K562 (cell line): ENCODE results near the gene PEX3. TPM values are rescaled to one million over a fixed set of nuclear protein-coding genes. Genes with fewer than 3 reads are reported as not detected.

Experiments
- ATAC-seq: fragments of 200-7000 bp; cut with Tn5 transposase; 3 replicates; pipeline ENCODE4 v1.9.1; 2020; ENCODE audit warnings: moderate library complexity
- BruUV-seq: library from RNA; stranded (reverse); fragments of 400-500 nt; replicated peaks from 2 replicates; lab custom pipeline; 2021; lab: Mats Ljungman, UMichigan
- CTCF ChIA-PET: fragments of 300-600 bp; formaldehyde crosslinking; extraction: SDS; loops from one replicate; lab custom pipeline; 2021; ENCODE audit warnings: low intra/inter-chr PET ratio; lab: Yijun Ruan, JAX
- POLR2A ChIA-PET: fragments of 300-600, 350-650 bp; sonication (Branson Sonifier 250); formaldehyde crosslinking; extraction: SDS; loops from one replicate; lab custom pipeline; 2021; ENCODE audit warnings: antibody characterized with exemption, inconsistent platforms; lab: Yijun Ruan, JAX
- DNase-seq, 4 experiments: peaks; one replicate each; pipeline versions ENCODE4 v3.0.0 to v3.0.0-alpha.2; 2011 to 2018; ENCODE audit warnings: low spot score in 3 of 4, mixed read lengths in 3 of 4; ENCODE audit errors: extremely low read depth in 1 of 4
- FAIRE-seq: peaks from 2 replicates; lab custom pipeline; 2011; peaks lifted over from hg19 to GRCh38; lab: Jason Lieb, UNC
- H2AFZ ChIP-seq: 2 replicates; pipeline ENCODE4 v1.6.0; 2011; ENCODE audit warnings: low read depth, low read length, control low read depth, inconsistent platforms
- H3K27ac ChIP-seq: fragments of 200-600 bp; 3 replicates; pipeline ENCODE4 v1.8.0; 2011; ENCODE audit warnings: low read depth, mild to moderate bottlenecking, control low read depth, inconsistent platforms, low read length, moderate library complexity, mixed read lengths; ENCODE audit errors: extremely low read depth
- H3K27me3 ChIP-seq, 2 experiments: fragments of 300-600 bp in 1 of 2; 2 replicates in 1 of 2; 3 replicates in 1 of 2; pipeline versions ENCODE4 v1.6.0 to v1.8.0; 2011; ENCODE audit warnings: inconsistent platforms in 2 of 2, low read length in 2 of 2, mild to moderate bottlenecking in 1 of 2, mixed read lengths in 1 of 2, moderate library complexity in 1 of 2; ENCODE audit not compliant: control insufficient read depth in 2 of 2, insufficient read depth in 2 of 2
- H3K36me3 ChIP-seq: fragments of 300-600 bp; 3 replicates; pipeline ENCODE4 v1.8.0; 2011; ENCODE audit warnings: mild to moderate bottlenecking, low read length, inconsistent platforms; ENCODE audit not compliant: control insufficient read depth, insufficient read depth
- H3K4me1 ChIP-seq, 2 experiments: fragments of 200-600 bp in 1 of 2; replicated peaks in 1 of 2; 2 replicates in 1 of 2; 3 replicates in 1 of 2; pipeline versions ENCODE4 v1.5.1 to v1.8.0; 2011; ENCODE audit warnings: inconsistent platforms in 2 of 2, low read length in 2 of 2, mild to moderate bottlenecking in 1 of 2, mixed read lengths in 1 of 2, moderate library complexity in 1 of 2; ENCODE audit not compliant: control insufficient read depth in 2 of 2, insufficient read depth in 2 of 2
- H3K4me2 ChIP-seq: 2 replicates; pipeline ENCODE4 v1.6.1; 2011; ENCODE audit warnings: low read length, control low read depth, inconsistent platforms, mixed read lengths; ENCODE audit not compliant: insufficient read depth
- H3K4me3 ChIP-seq: fragments of 200-600 bp; sonication (generic), shearing (Covaris generic); 2 replicates; pipeline ENCODE4 v1.5.1; 2016; ENCODE audit warnings: control low read depth, inconsistent platforms
- H3K79me2 ChIP-seq: fragments of 200-600 bp; 3 replicates; pipeline ENCODE4 v1.8.0; 2011; ENCODE audit warnings: low read length, inconsistent platforms; ENCODE audit not compliant: control insufficient read depth, insufficient read depth
- H3K9ac ChIP-seq, 2 experiments: 2 replicates each; pipeline versions ENCODE4 v1.6.0 to v1.6.1; 2011; ENCODE audit warnings: low read depth in 2 of 2, low read length in 2 of 2, control low read depth in 1 of 2, inconsistent platforms in 1 of 2, mild to moderate bottlenecking in 1 of 2, mixed read lengths in 1 of 2; ENCODE audit not compliant: insufficient read depth in 1 of 2
- H3K9me1 ChIP-seq: one replicate; pipeline ENCODE4 v1.6.0; 2011; ENCODE audit warnings: inconsistent platforms, mild to moderate bottlenecking, low read length, moderate library complexity; ENCODE audit not compliant: control insufficient read depth, insufficient read depth
- H3K9me3 ChIP-seq: replicated peaks from 2 replicates; pipeline ENCODE4 v1.5.1; 2011; ENCODE audit warnings: low read depth, low read length, inconsistent platforms; ENCODE audit not compliant: control insufficient read depth, insufficient read depth
- H4K20me1 ChIP-seq: replicated peaks from 2 replicates; pipeline ENCODE4 v1.6.1; 2011; ENCODE audit warnings: low read length, inconsistent platforms, mixed read lengths; ENCODE audit not compliant: control insufficient read depth, insufficient read depth
- CBFA2T3 ChIP-seq: fragments of 450-650 bp; IDR thresholded peaks from 2 replicates; pipeline ENCODE4 v1.6.1; 2017
- DPF2 ChIP-seq: fragments of 450-650 bp; IDR thresholded peaks from 2 replicates; pipeline ENCODE4 v1.6.1; 2016
- FOSL1 ChIP-seq: fragments of 200-800 bp; sonication (Bioruptor generic); conservative IDR thresholded peaks from 2 replicates; pipeline ENCODE4 v1.6.1; 2016; ENCODE audit warnings: missing genetic modification characterization, missing compliant biosample characterization
- ID3 ChIP-seq, 2 experiments: fragments of 250-450 bp in 1 of 2; fragments of 450-650 bp in 1 of 2; sonication (Bioruptor Pico) in 1 of 2; IDR thresholded peaks; 2 replicates each; pipeline versions ENCODE4 v1.6.1 to v1.8.0; 2016 to 2021; ENCODE audit warnings: mild to moderate bottlenecking in 2 of 2, moderate library complexity in 2 of 2, missing compliant biosample characterization in 1 of 2, missing genetic modification characterization in 1 of 2
- MAFG ChIP-seq: fragments of 450-650 bp; conservative IDR thresholded peaks from 2 replicates; pipeline ENCODE4 v1.6.1; 2016; ENCODE audit warnings: missing genetic modification characterization, missing compliant biosample characterization
- NFE2 ChIP-seq: IDR thresholded peaks from 2 replicates; pipeline ENCODE4 v1.6.1; 2014; ENCODE audit warnings: antibody characterized with exemption, low read depth
- NRF1 ChIP-seq, 2 experiments: fragments of 450-650 bp; IDR thresholded peaks in 1 of 2; conservative IDR thresholded peaks in 1 of 2; 2 replicates each; pipeline ENCODE4 v1.6.1; 2014; ENCODE audit warnings: mild to moderate bottlenecking in 2 of 2
- PKNOX1 ChIP-seq: fragments of 450-650 bp; IDR thresholded peaks from 2 replicates; pipeline ENCODE4 v1.6.1; 2016
- POLR2G ChIP-seq: fragments of 200-400 bp; formaldehyde crosslinking; IDR thresholded peaks from 2 replicates; pipeline ENCODE4 v1.6.1; 2017; ENCODE audit warnings: low read depth, mild to moderate bottlenecking, antibody characterized with exemption, low read length, moderate library complexity
- TCF3 ChIP-seq: sonication (generic); formaldehyde crosslinking; IDR thresholded peaks from 2 replicates; pipeline ENCODE4 v1.4.0; 2020; ENCODE audit warnings: mild to moderate bottlenecking, missing genetic modification reagents
- ZNF12 ChIP-seq: sonication (generic); formaldehyde crosslinking; IDR thresholded peaks from 2 replicates; pipeline ENCODE4 v1.4.0; 2020; ENCODE audit warnings: mild to moderate bottlenecking, missing genetic modification reagents
- ZNF143 ChIP-seq: sonication (generic); formaldehyde crosslinking; IDR thresholded peaks from 2 replicates; pipeline ENCODE4 v1.9.0; 2022; ENCODE audit warnings: mild to moderate bottlenecking, missing genetic modification reagents
- ZNF408 ChIP-seq: fragments of 250-450 bp; sonication (Bioruptor Pico); IDR thresholded peaks from 2 replicates; pipeline ENCODE4 v1.4.0; 2020; ENCODE audit warnings: low read depth, mild to moderate bottlenecking, moderate library complexity
- WGBS: fragments of 100-300 bp; shearing (Covaris generic); methylation state at CpG from one replicate; pipeline ENCODE4 v1.1.6; 2016; ENCODE audit warnings: low coverage, mixed read lengths; ENCODE audit not compliant: insufficient coverage; ENCODE audit errors: missing lambda C conversion rate; 5-methylcytosine and 5-hydroxymethylcytosine counted together
- in situ Hi-C: fragments of 300-500 bp; cut with MboI; formaldehyde crosslinking; loops from 4 replicates; pipeline ENCODE4 v1.15.0; 2018; ENCODE audit warnings: inconsistent platforms, mixed read lengths
- intact Hi-C: fragments of 100-400 bp; cut with micrococcal nuclease; formaldehyde crosslinking; loops from 2 replicates; pipeline ENCODE4 v1.14.2; 2022
- polyA plus RNA-seq, 8 experiments: library from polyadenylated mRNA; depleted of rRNA in 4 of 8; stranded (reverse) in 5 of 8; unstranded in 3 of 8; fragments of >200 nt; fragmentation: Nextera tagmentation in 2 of 8; fragmentation: Illumina TruSeq in 1 of 8; extraction: Ambion mirVana in 2 of 8; extraction: Trizol in 1 of 8; gene quantifications; 2 replicates each; pipeline versions ENCODE4 v1.2.1 to v1.2.3, GENCODE V29; 2011 to 2014; ENCODE audit warnings: inconsistent platforms in 1 of 8, missing spikeins in 1 of 8
- total RNA-seq, 7 experiments: library from RNA; depleted of rRNA in 6 of 7; stranded (reverse); fragments of >200 nt in 6 of 7; fragmentation: Illumina TruSeq in 2 of 7; extraction: Trizol in 2 of 7; gene quantifications; 2 replicates each; pipeline versions ENCODE4 v1.2.1 to v1.2.3, GENCODE V29; 2011 to 2021; ENCODE audit warnings: low replicate concordance in 1 of 7

Gene PEX3
- total and polyA plus RNA-seq, 9 of the 15 experiments (the other 6 are each of a cell fraction or from before 2014, with no cell fraction given): 17.3 to 69.6 (median 32.7) TPM

- in situ Hi-C loops: no loop called here
- no peak overlapping the region for H3K9ac ChIP-seq
- DNase-seq (no peak), ATAC-seq (no peak), FAIRE-seq (no peak)
- H3K4me2 ChIP-seq: no peak overlapping the region
- WGBS: 83% methylated on average over 2 of the region's 2 CpGs
- H3K9me3 ChIP-seq: no peaks in the 10 kb centered on the region
- no peaks in the 10 kb centered on the region for H3K27me3 ChIP-seq
- H3K9me1 ChIP-seq: no peaks in the 10 kb centered on the region
- no peak overlapping the region for H3K27ac ChIP-seq
- ChIA-PET CTCF (no interaction called here), POLR2A (no interaction called here)
- no peak overlapping the region for H3K4me3 ChIP-seq
- H4K20me1 ChIP-seq: no peaks in the 10 kb centered on the region
- H3K4me1 ChIP-seq: peaks cover 0 to 2% of the 10 kb centered on the region in 2 experiments; a peak in 1 of 5 replicates
- peaks cover 93% of the 10 kb centered on the region for H3K36me3 ChIP-seq
- intact Hi-C loops: no loop called here
- H2AFZ ChIP-seq: no peak overlapping the region
- peaks cover 58% of the 10 kb centered on the region for H3K79me2 ChIP-seq
- no TSS peak for BruUV-seq
- TF ChIP-seq NRF1 (conservative IDR thresholded peaks at IDR 0.05 in 1 of 2, IDR thresholded peaks at IDR 0.05 in 1 of 2): no peak
- TF ChIP-seq ZNF12 (CRISPR knock-in tag): peak; percentile 66; the same call in 1 of the 2 replicates
- no peak for TF ChIP-seq ZNF143 (CRISPR knock-in tag)
Measured at GRCh38 chr6:143441010-143441409, 9.6 kb upstream of the PEX3 start.

GRCh38 chr6:143441680-143442545 is 8.7 kb upstream of the PEX3 start:
- TF ChIP-seq TCF3 (CRISPR knock-in tag) (peak; percentile 58), MAFG (tag) (no peak), ID3 (CRISPR knock-in tag; IDR thresholded peaks at IDR 0.05) (no peak), ID3 (tag; IDR thresholded peaks at IDR 0.05) (peak; percentile 93), POLR2G (no peak), NFE2 (0 out of 2 replicates have a peak, but pooled peaks have one; percentile 24), DPF2 (no peak), PKNOX1 (0 out of 2 replicates have a peak, but pooled peaks have one; percentile 31), ZNF408 (CRISPR knock-in tag) (no peak), FOSL1 (tag) (peak; percentile 63), CBFA2T3 (peak; percentile 30; the same call in 1 of the 2 replicates)
- in situ Hi-C loops: no loop called here
- Histone ChIP-seq H3K4me3 (no peak overlapping the region), H3K4me2 (no peak overlapping the region), H3K9me3 (no peaks in the 10 kb centered on the region), H3K9me1 (no peaks in the 10 kb centered on the region), H4K20me1 (no peaks in the 10 kb centered on the region), H3K36me3 (peaks cover 92% of the 10 kb centered on the region), H3K4me1 (peaks cover 0 to 2% of the 10 kb centered on the region in 2 experiments; a peak in 1 of 5 replicates), H2AFZ (no peak overlapping the region), H3K27me3 (no peaks in the 10 kb centered on the region), H3K27ac (0 out of 3 replicates have a peak overlapping the region, but pooled peaks have one; percentile 5), H3K9ac (no peak overlapping the region), H3K79me2 (peaks cover 67% of the 10 kb centered on the region)
- intact Hi-C loops: no loop called here
- FAIRE-seq (peak; percentile 85), DNase-seq (peak in 1 of 4 experiments; percentile 10), ATAC-seq (peak; percentile 45; the same call in 1 of the 3 replicates)
- CTCF ChIA-PET: no interaction called here
- POLR2A ChIA-PET: interaction anchor here (0.7 to 1.1 kb wide), 3 partner anchors 9 to 15 kb away, joined by 3 to 5 read pairs (median 4); partner anchors contain the start of genes ADAT2 and PEX3
- WGBS: 72% methylated on average over 8 of the region's 8 CpGs
- BruUV-seq: no TSS peak
